GM21717 (cell line): Measurements from ENCODE around the gene ZNF621.
"Not testable (repeated sequence)": the region's sequence is repeated elsewhere in the genome, so short reads cannot be mapped to it uniquely, and the experiment has no call there.

Source experiments
- ATAC-seq: cut with Tn5 transposase; IDR thresholded peaks from one replicate; pipeline ENCODE4 v1.9.1; 2021; ENCODE audit warnings: mild to moderate bottlenecking, moderate library complexity; ENCODE audit not compliant: unreplicated experiment

The ZNF621 gene

DNA sequence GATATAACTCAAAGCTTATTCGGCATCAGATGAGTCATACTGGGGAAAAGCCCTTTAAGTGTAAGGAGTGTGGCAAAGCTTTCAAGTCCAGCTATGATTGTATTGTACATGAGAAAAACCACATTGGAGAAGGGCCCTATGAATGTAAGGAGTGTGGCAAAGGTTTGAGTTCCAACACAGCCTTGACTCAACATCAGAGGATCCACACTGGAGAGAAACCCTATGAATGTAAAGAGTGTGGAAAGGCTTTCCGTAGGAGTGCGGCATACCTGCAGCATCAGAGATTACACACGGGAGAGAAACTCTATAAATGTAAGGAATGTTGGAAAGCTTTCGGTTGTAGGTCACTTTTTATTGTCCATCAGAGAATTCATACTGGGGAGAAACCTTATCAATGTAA lies 7.5 kb downstream of the ZNF621 start:
- ATAC-seq = no peak

- no peak for ATAC-seq
Observed at GRCh38 chr3:40534283-40534682, 9.5 kb downstream of the ZNF621 start.

- ATAC-seq = no peak
Observed at GRCh38 chr3:40546816-40547215, 22.1 kb downstream of the ZNF621 start.

DNA sequence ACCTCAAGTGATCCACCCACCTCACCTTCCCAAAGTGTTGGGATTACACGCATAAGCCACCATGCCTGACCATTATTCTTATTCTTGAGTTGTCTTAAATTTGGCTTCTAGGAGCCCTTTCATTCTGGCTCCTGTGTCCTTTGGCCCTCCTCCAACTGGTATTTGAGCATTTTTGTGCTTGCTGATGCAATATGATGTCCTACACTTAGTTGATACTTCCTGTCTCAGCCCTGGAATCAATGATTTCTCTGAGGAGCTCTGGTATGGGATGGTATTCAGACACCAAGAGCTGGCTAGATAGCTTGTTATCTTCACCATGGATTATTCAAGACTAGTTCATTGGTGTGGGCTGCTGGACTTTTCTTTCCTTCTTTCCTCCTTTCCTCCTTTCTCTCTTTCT lies 25.4 kb downstream of the ZNF621 start:
- no peak for ATAC-seq

- ATAC-seq = no peak
Observed at GRCh38 chr3:40557575-40558161, 32.9 kb downstream of the ZNF621 start.

- not testable (repeated sequence) for ATAC-seq
Observed at GRCh38 chr3:40562482-40562881, 37.7 kb downstream of the ZNF621 start.

DNA sequence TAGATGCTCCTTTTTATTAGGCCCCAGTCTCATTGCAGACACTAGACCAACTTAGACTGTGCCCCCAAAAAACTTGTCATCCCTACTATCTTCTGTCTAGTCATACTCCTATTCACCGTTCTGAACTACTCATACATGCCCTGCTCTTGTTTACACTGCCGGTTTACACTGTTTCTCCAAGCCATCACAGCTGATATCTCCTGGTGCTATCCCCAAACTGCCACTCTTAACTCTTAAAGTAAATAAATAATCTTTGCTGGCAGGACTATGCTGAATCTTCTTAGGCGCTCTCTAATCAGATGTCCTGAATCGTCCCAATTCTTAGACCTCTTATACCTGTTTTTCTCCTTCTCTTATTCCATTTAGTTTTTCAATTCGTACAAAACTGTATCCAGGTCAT lies 40.9 kb downstream of the ZNF621 start:
- not testable (repeated sequence) for ATAC-seq

GRCh38 chr3:40566694-40567093 lies 41.9 kb downstream of the ZNF621 start:
- ATAC-seq = no peak

- no peak for ATAC-seq
Observed at GRCh38 chr3:40572588-40572987, 47.8 kb downstream of the ZNF621 start.

GRCh38 chr3:40574050-40574449 lies 49.3 kb downstream of the ZNF621 start:
- no peak for ATAC-seq

GRCh38 chr3:40574661-40575060 lies 49.9 kb downstream of the ZNF621 start:
- no peak for ATAC-seq

- no peak for ATAC-seq
Observed at GRCh38 chr3:40576396-40576795, 51.6 kb downstream of the ZNF621 start.

DNA sequence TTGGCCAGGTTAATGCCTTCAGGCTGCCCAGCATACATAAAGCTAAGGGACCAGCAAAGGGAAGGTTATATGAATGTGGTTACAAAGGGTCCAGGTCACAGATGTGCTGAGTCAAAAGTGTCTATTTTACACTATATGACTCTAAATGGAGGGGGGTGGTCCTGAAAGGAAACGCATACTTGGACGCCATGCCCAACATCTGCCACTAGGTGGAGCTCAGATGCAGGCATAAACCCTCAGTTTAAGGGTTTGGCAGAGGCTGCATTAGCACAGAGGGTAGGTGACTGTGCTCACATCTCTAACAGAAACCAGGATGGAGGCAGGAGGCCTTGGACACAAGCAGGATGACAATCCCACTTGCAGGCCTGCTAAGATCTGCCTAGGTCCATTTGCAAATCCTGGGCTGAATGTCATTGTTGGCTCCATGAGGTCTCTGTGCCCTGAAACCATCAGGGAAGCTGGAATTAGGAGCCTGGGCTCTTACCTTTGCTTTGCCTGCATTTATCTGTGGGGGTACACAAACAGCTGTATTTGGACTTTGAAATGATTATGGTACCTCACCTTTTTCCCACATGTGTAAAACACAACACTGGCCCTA lies 55.8 kb downstream of the ZNF621 start:
- ATAC-seq = peak; percentile 74

DNA sequence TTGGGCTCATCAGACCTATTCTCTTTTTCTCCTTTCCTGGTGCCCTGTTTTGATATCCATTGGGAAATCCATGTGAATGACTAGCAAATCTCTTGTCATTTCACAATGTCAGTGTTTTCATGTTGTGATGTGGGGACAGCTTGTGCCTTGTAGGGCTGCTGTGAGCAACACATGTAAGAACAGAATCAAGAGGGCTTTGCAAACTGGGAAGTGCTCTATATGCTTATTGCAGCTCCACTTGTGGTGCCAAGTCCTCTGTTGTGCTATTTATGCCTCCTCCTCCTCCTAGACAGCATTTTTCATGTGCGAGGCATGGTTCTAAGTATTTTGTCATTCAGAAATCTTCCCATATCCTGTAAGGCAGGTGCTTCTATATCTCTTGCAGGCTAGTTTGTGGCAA lies 56.4 kb downstream of the ZNF621 start:
- ATAC-seq = no peak

- no peak for ATAC-seq
Observed at GRCh38 chr3:40582401-40583027, 57.8 kb downstream of the ZNF621 start.

DNA sequence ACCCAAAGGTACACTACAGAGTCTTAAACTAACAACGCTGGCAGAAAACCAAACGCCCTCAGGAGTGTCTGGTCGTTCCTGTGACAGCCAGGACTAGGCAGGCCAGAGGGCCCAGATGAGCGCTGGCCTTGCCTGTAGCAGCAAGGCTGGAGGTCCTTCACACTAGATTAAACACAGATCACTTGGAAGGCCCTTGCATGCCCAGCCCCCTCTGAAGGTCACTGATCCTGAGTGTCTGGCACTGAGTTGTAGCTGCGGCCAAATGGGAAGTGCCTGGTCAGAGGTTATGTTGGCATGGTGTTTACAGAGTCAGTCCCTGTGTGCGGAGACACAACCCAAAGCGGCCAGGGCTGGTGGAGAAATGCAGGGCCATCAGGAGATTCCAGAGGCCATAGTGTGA lies 58.9 kb downstream of the ZNF621 start:
- no peak for ATAC-seq

DNA sequence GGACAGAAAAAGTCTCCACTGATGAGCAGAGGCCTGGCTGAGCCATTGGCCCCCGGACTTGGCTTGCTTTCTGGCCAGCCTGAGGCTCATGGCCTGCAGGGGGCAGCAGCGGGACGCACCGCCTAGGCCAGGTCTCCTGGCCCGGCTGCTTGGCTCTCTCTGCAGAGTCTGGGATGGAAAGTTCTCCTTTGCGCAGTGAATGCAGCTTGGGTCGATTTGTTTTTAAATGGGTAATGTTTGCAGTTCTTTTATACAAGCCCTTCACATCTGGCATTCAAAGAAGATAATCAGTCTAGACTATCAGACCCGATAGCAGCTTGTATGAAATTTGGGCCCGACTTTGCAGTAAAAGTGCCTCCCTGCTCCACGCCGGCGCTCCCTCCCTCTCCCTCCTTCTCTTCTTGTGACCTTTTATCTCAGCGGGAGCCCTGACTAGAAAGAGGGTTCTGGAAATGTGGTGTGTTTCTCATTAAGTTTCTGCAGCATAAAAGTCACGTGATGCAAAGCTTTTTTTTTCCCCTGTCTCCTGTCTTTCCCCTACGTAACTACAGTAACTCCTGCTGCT lies 59.9 kb downstream of the ZNF621 start:
- ATAC-seq = no peak

DNA sequence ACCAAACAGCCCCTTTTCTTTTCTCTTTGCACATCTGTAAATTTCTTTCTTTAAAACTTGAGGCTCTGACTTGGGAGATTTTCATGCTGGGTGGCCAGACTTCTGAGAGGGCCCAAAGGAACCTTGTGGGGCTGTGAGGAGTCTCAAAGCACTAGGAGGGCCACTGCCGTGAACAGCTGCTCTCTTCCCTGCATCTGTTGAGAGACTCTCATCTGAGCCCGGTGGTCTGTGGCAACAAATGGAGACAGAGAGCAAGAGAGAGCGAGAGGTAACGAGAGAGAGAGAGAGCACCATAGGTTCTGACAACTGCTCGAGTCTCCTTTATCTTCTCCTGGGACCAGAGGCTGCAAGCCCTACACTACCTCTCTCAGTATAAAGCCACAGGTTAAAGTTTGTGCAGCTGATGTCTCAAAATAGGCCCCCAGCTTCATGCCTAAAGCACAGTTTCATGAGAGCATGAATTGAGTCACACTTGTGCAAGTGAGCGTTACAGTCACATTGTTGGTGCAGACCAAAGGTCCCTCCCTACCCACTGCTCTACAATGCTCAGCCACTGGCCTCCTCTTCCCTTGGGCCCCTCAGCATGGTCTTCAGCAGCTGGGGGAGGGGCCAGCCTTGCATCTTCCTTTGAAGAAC lies 60.7 kb downstream of the ZNF621 start:
- ATAC-seq = no peak

DNA sequence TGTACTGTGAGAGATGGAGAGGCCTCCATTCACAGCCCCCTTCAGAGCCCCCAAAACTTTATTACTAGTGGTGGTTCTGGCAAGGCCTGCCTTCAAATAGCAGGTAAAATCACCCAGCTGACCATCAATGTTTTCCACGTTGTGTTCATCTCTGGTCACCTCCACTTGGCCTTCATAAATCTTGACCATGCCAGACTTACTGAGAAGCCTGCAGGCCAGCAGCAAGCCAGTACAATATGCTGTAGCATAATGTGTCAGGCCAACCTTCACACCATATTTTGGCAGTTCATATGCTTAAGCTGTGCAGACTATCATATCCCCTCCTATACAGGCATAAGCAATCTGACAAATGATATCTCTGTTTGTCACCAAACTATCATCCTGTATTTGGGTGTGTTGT lies 62.1 kb downstream of the ZNF621 start:
- no peak for ATAC-seq

DNA sequence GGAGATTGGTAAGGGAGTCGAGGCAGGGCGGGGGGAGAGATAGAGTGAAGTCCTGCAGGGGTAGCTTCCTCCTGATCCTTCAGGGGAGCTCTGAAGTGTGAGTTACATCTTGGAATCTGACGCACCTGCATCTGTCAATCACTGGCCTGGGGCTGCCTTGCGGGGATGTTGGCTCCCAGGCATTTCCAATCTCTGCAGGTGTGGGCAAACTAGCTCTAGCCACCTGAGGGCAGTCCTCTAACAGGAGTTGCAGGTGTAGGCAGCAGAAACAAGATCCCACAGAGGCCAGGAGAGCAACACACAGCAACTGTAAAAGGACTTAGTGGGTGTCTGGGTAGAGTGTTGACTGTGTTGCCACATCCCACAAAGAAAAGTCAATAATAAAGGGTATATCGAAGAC lies 63.6 kb downstream of the ZNF621 start:
- no peak for ATAC-seq
